Urothelium cell line (cell line): Measurements from ENCODE around the gene CERS1.

Experiments used
- DNase-seq: peaks from one replicate; pipeline ENCODE4 v3.0.0; 2011; ENCODE audit warnings: low spot score, mixed read lengths
- FAIRE-seq: peaks from 2 replicates; lab custom pipeline; 2011; peaks lifted over from hg19 to GRCh38; lab: Jason Lieb, UNC

The CERS1 gene, protein sequence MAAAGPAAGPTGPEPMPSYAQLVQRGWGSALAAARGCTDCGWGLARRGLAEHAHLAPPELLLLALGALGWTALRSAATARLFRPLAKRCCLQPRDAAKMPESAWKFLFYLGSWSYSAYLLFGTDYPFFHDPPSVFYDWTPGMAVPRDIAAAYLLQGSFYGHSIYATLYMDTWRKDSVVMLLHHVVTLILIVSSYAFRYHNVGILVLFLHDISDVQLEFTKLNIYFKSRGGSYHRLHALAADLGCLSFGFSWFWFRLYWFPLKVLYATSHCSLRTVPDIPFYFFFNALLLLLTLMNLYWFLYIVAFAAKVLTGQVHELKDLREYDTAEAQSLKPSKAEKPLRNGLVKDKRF

DNA sequence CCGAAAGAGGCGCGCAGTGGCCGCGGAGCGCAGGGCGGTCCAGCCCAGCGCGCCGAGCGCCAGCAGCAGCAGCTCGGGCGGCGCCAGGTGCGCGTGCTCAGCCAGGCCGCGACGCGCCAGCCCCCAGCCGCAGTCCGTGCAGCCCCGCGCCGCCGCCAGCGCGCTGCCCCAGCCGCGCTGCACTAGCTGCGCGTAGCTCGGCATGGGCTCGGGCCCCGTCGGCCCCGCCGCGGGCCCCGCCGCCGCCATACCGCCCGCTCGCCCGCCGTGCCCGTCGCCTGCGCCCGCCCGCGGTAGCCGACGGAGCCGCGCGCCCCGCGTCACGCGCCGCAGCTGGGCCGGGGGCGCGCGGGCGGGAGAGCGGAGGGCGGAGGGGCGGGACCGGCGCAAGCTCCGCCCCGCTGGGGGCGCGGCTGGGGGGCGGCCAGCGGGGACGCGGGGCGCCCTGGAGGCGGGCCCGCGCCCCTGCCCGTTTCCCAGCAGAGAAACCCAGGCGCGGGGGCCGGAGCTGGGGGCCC is at the start of gene CERS1:
Gene CERS1 (minus strand): TSS at position 335 of the 518 bp plus-strand sequence. CDS start 86 bp downstream, at position 249.
- peak; percentile 64 for DNase-seq
- FAIRE-seq, result no peak

DNA sequence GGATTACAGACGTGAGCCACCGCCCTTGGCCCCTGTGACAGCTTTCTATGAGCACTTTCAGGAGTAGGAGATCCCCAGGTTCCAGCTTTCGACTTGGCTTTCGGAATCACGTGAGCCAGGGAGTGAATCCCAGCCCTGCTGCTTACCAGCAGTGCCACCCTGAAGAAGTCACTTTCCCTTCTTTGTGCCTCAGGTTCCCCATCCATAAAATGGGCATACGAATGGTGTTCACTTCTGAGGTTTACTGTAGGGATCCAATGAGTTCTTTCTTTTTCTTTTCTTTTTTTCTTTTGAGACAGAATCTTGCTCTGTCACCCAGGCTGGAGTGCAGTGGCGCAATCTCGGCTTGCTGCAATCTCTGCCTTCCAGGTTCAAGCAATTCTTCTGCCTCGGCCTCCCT is 49.3 kb upstream of the CERS1 start:
- no peak for FAIRE-seq
- DNase-seq, result no peak

DNA sequence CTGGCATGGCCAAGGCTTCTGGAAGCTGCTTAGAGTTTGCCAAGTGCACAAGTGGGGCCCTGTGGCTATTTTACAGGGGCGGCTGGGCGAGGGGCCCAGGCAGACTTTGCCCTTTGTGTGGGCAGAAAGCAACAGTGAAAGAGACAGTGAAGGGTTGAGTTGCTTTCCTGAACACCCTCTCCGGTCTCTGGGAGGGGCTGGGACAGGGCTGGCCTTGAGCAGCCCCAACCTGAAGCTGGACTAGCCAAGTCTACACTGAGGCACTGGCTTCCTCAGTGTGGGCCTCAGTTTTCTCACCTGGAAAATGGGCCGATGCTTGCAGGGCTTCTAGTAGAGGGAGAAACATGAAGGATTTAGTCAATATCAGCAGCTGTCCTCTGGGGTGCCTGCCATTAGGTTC is 47.5 kb upstream of the CERS1 start:
- no peak for FAIRE-seq
- DNase-seq, result no peak

DNA sequence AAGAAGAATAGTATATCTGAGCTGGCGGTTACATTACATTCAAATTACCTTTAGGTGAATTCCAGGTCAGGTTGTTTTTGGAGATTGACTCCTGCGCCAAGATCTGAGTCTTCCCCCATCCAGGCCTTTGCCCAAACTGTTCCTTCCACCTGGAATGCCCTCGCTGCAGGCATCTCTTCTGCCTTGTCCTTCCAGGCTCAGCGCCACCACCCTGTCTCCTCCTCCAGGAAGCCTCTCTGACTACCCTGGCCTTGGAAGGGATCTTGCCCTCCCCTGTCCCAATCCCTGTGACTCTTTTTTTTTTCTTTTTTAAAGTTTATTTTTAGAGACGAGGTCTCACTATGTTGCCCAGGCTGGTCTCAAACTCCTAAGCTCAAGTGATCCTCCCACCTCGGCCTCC is 46.7 kb upstream of the CERS1 start:
- no peak for FAIRE-seq

DNA sequence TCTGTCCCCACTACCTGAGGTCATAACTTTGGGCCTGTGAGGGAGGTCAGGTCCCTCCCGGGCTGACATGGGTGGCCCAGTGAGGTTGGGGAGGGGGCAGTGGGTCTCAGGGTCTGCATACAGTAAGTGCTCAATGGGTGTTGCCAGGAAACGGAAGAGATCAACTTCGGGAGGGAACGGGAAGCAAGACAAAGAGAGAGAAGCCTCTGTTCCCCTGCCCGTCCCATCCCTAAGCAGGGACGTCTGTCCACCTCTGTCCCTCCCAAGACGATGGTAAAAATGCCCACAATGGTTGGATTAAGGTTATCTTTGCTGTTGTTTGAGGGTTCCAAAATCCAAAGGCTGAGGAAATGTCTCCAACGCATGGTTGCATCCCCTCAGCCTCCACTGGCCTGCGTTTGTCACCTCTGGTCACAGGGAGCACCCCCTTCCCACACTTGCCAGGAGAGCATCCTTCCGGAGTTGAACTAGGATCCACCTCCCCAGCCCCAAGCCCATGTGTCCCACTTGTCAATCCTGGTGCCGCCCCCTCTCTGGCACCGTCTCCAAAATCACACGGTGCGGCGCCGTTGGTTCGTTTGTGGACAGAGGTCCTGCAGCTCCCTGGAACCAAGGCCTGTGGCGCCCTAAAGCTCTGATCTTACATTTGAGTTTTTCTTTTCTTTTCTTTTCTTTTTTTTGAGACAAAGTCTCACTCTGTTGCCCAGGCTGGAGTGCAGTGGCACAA is 45.8 kb upstream of the CERS1 start:
- FAIRE-seq (no peak), DNase-seq (no peak)

More for the DNA sequence above, 46.7 kb upstream of the CERS1 start:
- no peak for DNase-seq

DNA sequence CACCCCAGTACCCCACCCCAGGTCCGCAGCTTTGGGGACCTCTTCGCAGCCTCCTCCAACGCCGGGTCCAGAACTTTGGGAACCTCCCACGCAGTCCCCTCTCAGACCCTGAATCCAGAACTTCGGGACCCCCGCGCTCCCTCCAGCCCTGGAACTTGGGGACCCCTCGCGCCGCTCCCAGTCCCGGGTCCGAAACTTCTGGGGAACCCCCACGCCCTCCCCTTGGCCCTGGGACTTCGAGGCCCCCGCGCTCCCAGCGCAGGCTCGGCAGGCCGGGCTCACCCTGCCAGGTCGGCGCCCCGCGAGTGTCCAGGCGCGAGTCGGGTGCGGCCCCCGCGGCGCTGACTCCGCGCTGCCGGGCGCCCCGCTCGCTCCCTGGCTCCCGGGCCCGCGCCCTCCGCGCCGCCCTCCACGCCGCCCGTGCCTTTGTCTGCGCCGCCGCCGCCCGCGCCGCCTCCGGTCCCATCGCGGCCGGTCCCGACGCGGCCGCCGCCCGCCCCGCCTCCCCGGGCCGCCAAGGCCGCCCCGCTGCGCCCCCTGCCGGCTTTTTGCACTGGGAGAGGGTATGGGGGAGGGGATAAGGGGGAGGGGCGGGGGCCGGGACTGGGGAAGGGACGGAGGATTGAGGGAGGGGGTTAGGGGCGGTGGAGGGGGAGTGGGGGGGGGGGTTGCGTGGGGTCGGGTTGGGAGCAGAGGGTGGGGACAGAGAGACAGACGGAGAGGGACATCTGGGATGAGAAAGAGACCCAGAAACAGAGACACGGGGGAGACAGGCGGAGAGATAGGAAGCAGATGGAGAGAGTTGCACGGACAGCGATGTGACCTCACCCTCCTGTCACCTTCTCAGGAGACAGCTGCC is 45.0 kb upstream of the CERS1 start, which contains the start of gene HOMER3:
Gene HOMER3 (minus strand): TSS at position 449 of the 859 bp plus-strand sequence. CDS start 2,235 bp downstream, outside the sequence.
- DNase-seq, result peak; percentile 83
- FAIRE-seq, result no peak

DNA sequence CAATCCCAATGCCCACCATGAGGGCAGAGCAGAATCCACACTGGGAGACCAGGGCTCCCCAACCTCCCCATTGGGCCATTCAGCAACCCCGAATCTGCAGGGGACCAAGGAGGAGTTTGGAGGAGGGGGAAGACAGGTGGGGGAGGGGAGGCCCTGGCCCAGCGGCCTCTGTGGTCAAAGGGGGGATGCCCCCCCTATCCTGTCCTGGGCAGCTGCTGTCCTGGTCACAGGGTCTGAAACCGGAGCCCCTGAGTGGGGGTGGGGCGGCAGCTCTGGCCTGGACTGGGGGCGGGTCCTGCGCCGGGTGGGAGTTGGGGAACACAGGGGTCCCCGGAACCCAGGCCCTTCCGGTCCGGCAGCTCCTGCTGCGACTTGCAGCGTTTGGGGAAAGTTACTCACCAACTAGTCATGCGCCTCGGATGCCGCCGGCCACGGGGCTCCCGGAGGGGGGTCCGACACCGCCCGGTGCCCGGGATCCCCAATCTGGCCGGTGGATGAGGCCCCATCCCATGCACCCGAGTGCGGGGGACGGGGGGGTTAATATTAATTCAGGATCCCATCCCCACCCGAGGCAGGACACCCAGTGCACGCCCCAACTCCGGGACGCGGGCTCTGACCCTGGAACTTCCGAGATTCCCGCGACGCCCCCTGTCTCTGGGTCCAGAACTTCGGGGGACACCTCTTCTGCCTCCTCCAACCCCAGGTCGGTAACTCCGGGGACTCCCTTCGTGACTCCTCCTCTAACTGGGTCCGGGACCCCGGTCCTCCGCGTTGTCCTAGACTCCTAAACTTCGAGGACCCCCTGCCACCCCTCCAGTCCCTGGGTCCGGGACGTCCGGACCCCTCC is 44.2 kb upstream of the CERS1 start:
- DNase-seq (peak; percentile 39), FAIRE-seq (no peak)

DNA sequence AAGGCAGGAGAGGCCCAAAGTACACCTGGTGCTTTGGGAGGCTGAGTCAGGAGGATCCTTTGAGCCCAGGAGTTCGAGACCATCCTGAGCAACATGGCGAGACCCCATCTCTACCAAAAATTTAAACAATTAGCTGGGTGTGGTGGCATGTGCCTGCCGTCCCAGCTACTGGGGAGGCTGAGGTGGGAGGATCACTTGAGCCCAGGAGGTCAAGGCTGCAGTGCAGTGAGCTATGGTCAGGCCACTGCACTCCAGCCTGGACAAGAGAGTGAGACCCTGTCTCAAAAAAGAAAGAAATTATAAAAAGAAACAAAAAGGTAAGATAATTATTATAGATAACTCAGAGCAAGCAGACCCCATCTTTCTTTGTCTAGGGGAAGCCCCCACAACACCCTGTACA is 43.2 kb upstream of the CERS1 start:
- FAIRE-seq (no peak), DNase-seq (no peak)

DNA sequence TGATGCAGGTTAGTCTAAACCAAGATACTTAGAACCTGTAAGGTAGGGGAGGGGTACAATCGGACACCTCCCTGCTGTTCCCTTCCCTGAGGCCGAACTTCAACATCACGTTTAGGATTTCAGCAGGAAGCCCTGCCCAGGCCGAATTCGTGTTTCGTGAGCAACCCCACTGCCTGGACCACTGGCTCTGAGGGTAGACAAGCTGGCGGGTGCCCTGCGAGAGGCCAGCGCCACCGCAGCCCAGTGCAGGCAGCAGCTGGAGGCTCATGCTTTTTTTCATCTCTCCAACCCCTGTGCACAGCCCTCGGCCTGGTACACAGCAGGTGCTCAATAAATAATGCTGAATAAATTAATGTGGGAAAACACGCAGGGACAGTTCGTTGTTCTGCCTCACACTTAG is 37.3 kb upstream of the CERS1 start:
- FAIRE-seq (no peak), DNase-seq (no peak)

DNA sequence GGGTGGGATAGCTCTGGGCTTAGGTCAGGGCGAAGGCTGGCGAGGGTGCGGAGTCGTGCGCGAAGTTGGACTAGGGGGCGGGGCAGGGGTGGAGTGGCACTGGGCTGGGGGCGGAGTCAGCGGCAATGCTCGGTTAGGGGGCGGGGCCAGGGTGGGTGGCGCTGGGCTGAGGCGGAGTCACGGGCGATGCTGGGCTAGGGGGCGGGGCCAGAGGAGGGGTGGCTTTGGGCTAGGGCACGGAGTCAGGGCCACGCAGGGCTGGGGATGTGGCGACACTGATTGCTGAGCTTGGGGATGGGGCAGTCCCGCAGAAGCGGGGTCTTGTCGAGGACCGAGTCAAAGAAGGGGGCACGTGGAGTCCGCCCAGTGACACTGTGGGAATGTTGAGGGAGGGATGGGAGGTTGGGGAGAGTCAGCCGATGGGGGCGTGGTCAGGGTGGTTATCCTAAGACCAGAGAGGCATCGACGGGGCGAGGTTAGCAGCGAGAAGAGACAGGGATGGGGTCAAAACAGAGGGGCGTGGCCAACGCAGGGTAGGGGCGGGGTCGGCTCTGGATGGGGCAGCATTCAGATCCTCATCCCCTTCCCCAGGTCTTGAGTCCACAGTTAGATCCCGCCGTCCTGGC is 36.4 kb upstream of the CERS1 start:
- FAIRE-seq, result no peak

DNA sequence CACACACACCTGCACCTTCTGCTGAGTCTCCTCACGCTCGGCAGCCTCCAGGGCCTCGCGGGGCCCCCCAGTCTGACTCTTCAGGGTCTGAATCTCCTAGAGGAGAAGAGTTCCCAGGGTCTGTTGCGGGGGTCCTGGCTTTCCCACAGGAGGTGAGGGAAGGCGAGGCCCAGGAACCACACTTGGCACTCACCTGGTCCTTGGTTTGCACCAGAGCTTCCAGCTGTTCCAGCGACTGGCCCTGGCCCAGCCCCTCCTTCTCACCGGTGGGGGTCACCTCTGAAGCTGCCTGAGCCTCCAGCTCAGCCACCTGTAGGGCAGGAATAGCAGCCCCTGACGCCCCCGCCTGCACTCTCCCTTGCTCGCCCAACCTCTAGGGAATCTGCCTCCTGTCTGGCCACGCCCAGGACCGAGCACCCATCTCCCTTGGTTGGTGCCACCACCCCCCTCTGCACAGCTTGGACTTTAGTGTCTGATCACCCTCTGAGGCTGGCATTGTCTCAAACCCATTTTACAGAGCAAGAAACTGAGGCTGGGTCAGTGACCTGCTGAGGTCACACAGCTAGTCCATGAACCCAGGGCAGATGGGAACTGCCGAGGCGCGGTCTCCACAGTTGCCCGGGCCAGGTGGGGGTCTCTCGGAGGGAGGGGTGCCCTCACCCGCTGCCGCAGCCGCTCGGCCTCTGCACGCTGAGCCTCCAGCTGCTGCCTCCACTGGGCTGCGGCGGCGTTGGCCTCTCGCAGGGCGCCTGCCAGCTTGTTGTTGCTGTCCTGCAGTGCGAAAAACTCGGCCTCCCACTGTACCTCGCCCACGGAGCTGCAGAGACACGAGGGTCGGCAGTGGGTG is 35.6 kb upstream of the CERS1 start:
- DNase-seq, result no peak
- no peak for FAIRE-seq

More for the DNA sequence above, 36.4 kb upstream of the CERS1 start:
- peak; percentile 68 for DNase-seq

DNA sequence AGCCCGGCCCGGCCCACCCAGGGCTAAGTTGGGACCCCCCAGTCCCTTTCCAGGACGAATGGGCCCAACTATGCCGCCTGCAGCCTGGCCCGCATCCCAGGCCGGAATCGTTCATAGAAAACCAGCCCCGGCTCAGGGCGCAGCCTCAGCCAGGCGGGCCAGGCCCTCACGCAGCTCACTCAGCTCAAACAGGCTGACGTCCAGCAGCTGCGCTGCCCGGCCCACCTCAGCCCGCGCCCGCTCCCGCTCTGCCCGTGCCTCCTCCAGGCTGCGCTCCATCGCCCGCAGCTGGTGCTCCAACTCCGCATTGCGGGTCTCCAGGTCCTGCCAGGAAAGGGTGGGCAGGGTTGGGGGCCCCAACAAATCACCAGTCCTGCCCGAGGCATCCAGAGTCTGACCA is 33.4 kb upstream of the CERS1 start:
- no peak for FAIRE-seq

DNA sequence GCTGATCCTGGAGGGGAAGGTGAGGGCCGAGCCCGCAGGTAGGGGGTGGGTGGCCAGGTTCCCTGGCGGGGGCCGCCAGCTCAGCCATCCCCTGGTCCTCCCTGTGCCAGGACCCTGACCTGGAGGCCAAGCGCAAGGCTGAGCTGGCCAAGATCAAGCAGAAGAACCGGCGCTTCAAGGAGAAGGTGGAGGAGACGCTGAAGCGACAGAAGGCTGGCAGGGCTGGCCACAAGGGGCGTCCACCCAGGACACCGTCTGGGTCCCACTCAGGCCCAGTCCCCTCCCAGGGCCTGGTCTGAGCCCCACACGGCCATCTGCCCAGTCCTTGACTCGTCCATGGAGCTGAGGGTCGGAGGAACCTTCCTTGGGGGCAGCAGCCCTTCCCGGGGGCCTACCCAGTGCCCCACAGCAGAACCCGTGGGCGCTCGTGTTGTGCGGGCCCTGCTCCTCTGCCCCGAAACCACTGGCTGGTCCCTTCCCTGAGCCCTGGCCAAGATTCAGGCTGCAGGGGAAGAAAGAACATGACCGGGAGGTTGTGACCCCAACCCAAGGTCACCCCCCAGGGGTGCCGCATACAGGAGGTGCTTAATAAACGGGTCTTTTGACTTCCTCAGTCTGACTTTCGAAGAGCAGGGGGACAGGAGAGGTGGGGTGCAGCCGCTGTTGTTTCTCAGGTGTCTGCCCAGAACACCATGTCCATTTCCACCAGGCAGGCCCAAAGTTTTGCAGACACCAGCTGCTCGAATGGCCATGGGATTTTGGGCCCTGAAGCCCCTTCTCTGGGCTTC is 32.3 kb upstream of the CERS1 start:
- no peak for FAIRE-seq
- no peak for DNase-seq

More for the DNA sequence above, 33.4 kb upstream of the CERS1 start:
- no peak for DNase-seq

DNA sequence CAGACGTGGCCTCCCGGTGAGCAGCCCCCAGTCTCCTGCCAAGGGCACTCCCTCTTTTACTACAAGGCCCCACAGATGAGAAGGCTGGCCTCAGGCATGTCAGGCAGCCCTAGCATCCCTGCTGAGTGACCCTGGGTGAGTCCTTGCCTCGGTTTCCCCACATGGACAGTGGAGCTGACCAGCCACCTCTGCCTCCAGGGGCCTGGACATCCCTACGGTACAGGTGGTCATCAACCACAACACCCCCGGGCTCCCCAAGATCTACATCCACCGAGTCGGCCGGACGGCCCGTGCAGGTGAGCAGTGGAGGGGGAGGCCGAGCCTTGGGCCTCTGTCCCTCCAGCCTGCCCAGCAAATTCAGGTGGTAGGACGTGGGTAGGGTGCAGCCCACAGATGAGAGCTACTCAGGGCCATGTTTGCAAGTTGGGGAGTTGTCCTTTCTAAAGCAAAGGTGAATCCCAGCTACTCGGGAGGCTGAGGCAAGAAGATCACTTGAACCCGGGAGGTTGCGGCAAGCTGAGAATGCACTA is 28.8 kb upstream of the CERS1 start:
- FAIRE-seq (no peak), DNase-seq (no peak)

DNA sequence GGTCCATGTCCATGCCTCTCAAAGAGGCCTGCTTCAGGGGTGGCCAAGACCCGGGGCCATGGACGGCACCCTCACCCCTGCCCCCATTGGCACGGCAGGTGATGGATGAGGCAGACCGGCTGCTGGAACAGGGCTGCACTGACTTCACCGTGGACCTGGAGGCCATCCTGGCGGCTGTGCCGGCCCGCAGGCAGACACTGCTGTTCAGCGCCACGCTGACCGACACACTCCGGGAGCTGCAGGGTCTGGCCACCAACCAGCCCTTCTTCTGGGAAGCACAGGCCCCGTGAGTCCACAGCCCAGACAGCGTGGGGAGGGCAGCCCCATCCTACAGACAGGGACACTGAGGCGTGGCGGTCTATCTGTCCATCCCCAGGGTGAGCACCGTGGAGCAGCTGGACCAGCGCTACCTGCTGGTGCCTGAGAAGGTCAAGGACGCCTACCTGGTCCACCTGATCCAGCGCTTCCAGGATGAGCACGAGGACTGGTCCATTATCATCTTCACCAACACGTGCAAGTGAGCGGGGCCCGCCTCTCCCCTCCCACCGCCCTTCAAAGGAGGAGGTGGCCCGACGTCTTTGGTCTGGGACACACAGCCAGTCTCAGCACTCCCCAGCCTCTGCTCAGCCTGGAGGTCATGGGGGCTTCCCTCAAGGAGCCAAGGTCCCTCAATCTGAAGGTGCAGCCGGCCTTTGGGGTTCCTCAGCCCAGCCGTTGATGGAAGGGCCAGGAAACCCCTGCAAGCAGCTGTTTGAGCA is 26.4 kb upstream of the CERS1 start:
- DNase-seq (no peak), FAIRE-seq (no peak)

DNA sequence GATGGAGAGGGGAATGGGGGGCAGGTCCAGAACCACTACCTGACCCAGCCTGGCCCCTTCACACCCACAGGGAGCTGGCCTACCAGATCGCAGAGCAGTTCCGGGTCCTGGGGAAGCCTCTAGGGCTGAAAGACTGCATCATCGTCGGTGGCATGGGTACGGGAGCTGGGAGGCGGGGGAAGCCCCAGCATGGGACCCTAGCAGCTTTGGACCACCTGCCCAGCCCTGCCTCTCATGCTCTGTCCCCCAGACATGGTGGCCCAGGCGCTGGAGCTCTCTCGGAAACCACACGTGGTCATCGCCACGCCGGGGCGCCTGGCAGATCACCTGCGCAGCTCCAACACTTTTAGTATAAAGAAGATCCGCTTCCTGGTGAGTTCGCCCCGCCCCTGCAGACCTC is 25.6 kb upstream of the CERS1 start:
- no peak for FAIRE-seq
- no peak for DNase-seq

DNA sequence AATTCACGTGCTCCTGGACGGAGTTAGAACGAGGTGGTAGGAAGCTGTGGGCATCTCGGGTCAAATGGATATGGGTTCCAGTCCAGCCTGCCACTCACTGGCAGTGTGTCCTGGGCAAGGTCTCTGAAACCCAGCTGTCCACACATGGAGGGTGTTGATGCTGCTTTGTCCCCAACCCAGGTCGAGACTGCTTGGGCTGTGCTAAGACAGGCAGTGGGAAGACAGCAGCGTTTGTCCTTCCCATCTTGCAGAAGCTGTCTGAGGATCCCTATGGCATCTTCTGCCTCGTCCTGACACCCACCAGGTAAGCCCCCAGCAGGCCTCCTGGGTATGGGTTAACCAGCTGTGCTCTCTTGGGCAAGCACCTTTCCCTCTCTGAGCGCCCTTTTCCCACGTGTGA is 24.4 kb upstream of the CERS1 start:
- no peak for DNase-seq
- FAIRE-seq, result no peak
